DOHH2 (cell line): ENCODE results near the gene ARPC5L.
A peak's percentile ranks its signal among the peaks of the same experiment; 100 is the strongest.

Source experiments
- H3F3A ChIP-seq: fragments of 200-600 bp; sonication (generic), shearing (Covaris generic); 2 replicates; pipeline ENCODE4 v1.6.0; 2016; ENCODE audit warnings: antibody characterized with exemption, mild to moderate bottlenecking; ENCODE audit not compliant: control insufficient read depth, insufficient read depth
- H3K27ac ChIP-seq: fragments of 200-600 bp; sonication (generic); 2 replicates; pipeline ENCODE4 v1.5.1; 2014; ENCODE audit warnings: low read depth, mild to moderate bottlenecking, low read length, moderate library complexity
- H3K27me3 ChIP-seq: fragments of 200-600 bp; sonication (generic); 2 replicates; pipeline ENCODE4 v1.6.1; 2014; ENCODE audit warnings: mild to moderate bottlenecking, low read length, mixed read lengths; ENCODE audit not compliant: control insufficient read depth
- H3K36me3 ChIP-seq: fragments of 200-600 bp; sonication (generic); 2 replicates; pipeline ENCODE4 v1.6.1; 2014; ENCODE audit warnings: mild to moderate bottlenecking, low read length, moderate library complexity, mixed read lengths; ENCODE audit not compliant: control insufficient read depth
- H3K4me1 ChIP-seq: fragments of 200-600 bp; sonication (generic); 2 replicates; pipeline ENCODE4 v1.6.1; 2014; ENCODE audit warnings: mild to moderate bottlenecking, low read length, mixed read lengths; ENCODE audit not compliant: control insufficient read depth
- H3K4me2 ChIP-seq: fragments of 200-600 bp; sonication (generic); 2 replicates; pipeline ENCODE4 v1.6.0; 2014; ENCODE audit warnings: mild to moderate bottlenecking, low read length, moderate library complexity
- H3K4me3 ChIP-seq: fragments of 200-600 bp; sonication (generic); 2 replicates; pipeline ENCODE4 v1.5.1; 2014; ENCODE audit warnings: mild to moderate bottlenecking, low read length, mixed read lengths
- H3K79me2 ChIP-seq: fragments of 200-600 bp; sonication (generic); 2 replicates; pipeline ENCODE4 v1.6.1; 2014; ENCODE audit warnings: mild to moderate bottlenecking, low read length, mixed read lengths; ENCODE audit not compliant: control insufficient read depth
- H3K9me2 ChIP-seq: fragments of 200-600 bp; sonication (generic); replicated peaks from 2 replicates; pipeline ENCODE4 v1.6.1; 2014; ENCODE audit warnings: mild to moderate bottlenecking, low read length, mixed read lengths; ENCODE audit not compliant: control insufficient read depth
- H3K9me3 ChIP-seq: fragments of 200-600 bp; sonication (generic); 2 replicates; pipeline ENCODE4 v1.6.1; 2014; ENCODE audit warnings: antibody characterized with exemption, low read length, mixed read lengths; ENCODE audit not compliant: control insufficient read depth, insufficient read depth
- H4K20me1 ChIP-seq: fragments of 200-600 bp; sonication (generic); 2 replicates; pipeline ENCODE4 v1.6.0; 2014; ENCODE audit warnings: low read depth, mild to moderate bottlenecking, antibody characterized with exemption, low read length, moderate library complexity; ENCODE audit not compliant: control insufficient read depth, insufficient read depth
- EZH2phosphoT487 ChIP-seq: fragments of 200-600 bp; sonication (generic); IDR thresholded peaks from 2 replicates; pipeline ENCODE4 v1.6.1; 2017; ENCODE audit warnings: borderline replicate concordance, mild to moderate bottlenecking, antibody characterized with exemption, low read length, moderate library complexity, mixed read lengths
- TF ChIP-seq, protein P1 (sequence below): fragments of 200-600 bp; sonication (generic); IDR thresholded peaks from one replicate; pipeline ENCODE4 v1.5.1; 2014; ENCODE audit warnings: antibody characterized with exemption, mild to moderate bottlenecking, low read depth, low read length; ENCODE audit not compliant: poor library complexity, severe bottlenecking

ARPC5L gene

DNA sequence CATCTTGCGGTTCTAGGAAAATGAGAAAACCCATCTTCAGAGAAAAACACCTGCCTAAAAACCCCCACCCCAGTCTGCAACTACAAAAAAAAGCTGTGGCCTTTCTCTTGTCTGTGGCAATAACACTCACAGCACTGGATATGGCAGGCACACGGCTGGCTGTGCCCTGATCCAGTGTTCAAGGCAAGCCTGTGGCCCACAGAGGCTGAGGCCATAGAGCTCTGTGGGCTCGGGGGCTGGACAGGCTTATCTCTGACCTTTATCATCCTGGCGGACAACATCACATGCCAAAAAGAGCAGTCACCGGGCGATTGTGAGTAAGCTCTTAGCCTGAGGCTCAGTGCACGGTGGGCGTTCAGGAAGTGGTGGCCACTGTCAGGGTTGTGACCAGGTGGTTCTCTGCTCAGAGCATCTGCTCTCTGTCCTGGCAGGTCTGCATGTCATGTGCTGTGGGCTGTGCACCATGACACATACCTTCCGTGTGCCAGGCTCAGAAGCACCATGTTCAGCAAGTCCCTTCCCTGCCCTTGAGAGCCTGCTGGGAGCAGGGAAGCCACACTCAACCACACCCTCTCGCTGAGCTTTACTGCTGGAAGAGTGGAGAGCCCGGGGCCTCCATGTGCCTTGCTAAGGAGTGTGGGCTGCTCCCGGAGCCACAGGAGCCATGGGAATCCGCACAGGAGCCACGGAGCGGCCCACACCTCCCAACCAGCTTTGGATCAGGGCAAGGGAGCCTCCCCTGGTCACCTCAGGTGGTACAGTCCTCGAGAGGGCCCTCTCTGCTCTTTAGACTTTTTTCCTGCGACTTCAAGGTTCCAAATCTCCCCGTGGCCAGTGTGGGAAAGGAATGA, 43.3 kb upstream of the ARPC5L start:
- Histone ChIP-seq H3K4me3 (no peak overlapping the region), H3K36me3 (no peaks in the 10 kb centered on the region), H4K20me1 (no peaks in the 10 kb centered on the region), H3K4me1 (peaks cover 10% of the 10 kb centered on the region), H3K79me2 (no peaks in the 10 kb centered on the region), H3K9me2 (no peaks in the 10 kb centered on the region), H3F3A (no peaks in the 10 kb centered on the region), H3K27ac (no peak overlapping the region), H3K9me3 (no peaks in the 10 kb centered on the region), H3K27me3 (peaks cover 21% of the 10 kb centered on the region), H3K4me2 (peak overlapping the region; percentile 29; the same call in 1 of the 2 replicates)
- TF ChIP-seq EZH2phosphoT487: no peak
- TF ChIP-seq, protein P1, sequence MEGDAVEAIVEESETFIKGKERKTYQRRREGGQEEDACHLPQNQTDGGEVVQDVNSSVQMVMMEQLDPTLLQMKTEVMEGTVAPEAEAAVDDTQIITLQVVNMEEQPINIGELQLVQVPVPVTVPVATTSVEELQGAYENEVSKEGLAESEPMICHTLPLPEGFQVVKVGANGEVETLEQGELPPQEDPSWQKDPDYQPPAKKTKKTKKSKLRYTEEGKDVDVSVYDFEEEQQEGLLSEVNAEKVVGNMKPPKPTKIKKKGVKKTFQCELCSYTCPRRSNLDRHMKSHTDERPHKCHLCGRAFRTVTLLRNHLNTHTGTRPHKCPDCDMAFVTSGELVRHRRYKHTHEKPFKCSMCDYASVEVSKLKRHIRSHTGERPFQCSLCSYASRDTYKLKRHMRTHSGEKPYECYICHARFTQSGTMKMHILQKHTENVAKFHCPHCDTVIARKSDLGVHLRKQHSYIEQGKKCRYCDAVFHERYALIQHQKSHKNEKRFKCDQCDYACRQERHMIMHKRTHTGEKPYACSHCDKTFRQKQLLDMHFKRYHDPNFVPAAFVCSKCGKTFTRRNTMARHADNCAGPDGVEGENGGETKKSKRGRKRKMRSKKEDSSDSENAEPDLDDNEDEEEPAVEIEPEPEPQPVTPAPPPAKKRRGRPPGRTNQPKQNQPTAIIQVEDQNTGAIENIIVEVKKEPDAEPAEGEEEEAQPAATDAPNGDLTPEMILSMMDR: no peak

DNA sequence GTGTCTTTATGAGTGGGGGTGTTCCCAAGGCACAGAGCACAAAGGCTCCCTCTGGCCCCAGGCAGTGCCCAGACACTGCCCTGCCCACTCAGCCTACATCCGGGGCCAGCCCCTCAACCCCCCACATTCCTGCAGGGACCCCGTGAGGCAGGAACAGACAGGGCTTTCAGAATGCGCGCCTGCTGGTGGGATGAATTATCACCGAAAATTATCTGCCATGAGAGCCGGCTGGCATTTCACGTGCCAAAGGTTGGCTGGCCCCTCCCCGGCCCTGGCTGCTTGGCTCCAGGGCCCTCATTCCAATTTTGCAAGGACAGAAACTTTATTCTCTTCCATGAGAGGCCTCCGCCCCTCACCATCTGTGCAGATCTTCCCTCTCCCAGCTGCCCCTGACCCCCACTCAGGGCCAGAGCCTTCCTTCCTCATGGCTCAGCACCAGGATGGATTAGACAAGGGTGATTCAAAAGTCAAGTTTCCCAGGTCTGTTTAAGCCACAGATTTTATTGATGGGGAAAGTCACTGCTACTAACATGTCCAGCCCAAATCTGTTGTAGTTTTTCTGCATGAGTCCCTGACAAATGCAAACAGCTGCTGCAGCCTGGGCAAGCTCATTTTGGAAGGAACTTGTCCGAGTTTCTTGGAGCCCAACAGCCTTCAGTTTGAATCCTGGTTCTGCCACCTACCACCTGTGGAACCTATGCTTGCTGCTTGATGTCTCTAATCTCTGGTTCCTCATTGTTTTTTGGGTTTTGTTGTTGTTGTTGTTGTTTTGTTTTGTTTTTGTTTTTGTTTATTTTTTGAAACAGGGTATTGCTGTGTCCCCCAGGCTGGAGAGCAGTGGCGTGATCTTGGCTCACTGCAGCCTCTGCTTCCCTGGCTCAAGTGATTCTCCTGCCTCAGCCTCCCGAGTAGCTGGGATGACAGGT, 41.0 kb upstream of the ARPC5L start:
- no peaks in the 10 kb centered on the region for H3K9me3 ChIP-seq
- H4K20me1 ChIP-seq: no peaks in the 10 kb centered on the region
- no peaks in the 10 kb centered on the region for H3K9me2 ChIP-seq
- no peak overlapping the region for H3K27ac ChIP-seq
- no peak overlapping the region for H3K4me3 ChIP-seq
- no peaks in the 10 kb centered on the region for H3K36me3 ChIP-seq
- no peaks in the 10 kb centered on the region for H3F3A ChIP-seq
- peaks cover 27% of the 10 kb centered on the region for H3K27me3 ChIP-seq
- no peak overlapping the region for H3K4me2 ChIP-seq
- peaks cover 13% of the 10 kb centered on the region for H3K4me1 ChIP-seq
- TF ChIP-seq, protein P1: no peak
- no peak for TF ChIP-seq EZH2phosphoT487
- H3K79me2 ChIP-seq: no peaks in the 10 kb centered on the region

DNA sequence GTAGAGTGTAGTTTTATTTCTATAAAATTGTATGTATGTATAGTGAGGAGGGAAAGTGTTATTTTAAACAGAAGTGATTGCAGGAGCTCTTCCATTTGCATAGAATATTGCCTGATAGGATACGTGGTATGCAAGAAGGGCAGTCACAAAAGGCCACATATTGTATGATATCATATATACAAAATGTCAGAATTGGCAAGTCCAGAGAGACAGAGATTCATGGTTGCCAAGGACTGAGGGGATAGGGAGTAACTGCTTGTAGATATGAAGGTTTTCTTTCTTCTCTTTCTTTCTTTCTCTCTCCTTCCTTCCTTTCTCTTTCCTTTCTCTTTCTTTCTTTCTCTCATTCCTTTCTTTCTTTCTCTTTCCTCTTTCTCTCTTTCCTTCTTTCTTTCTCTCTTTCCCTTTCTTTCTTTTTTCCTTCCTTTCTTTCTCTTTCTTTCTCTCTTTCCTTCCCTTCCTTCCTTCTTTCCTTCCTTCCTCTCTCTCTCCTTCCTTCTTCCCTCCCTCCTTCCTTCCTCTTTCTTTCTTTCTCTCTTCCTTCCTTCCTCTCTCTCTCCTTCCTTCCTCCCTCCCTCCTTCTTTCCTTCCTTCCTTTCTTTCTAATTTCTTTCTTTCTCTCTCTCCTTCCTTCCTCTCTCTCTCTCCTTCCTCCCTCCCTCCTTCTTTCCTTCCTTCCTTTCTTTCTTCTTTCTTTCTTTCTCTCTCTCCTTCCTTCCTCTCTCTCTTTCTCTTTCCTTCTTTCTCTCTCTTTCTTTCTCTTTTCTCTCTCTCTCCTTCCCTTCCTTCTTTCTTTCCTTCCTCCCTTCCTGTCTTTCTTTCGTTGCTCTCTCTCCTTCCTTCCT, 33.2 kb upstream of the ARPC5L start:
- Histone ChIP-seq H3K9me2 (no peaks in the 10 kb centered on the region), H3K4me1 (peaks cover 3% of the 10 kb centered on the region; the same call in 1 of the 2 replicates), H3K36me3 (no peaks in the 10 kb centered on the region), H3K4me2 (no peak overlapping the region), H3K4me3 (no peak overlapping the region), H3K27me3 (peaks cover 11% of the 10 kb centered on the region; the same call in 1 of the 2 replicates), H3F3A (no peaks in the 10 kb centered on the region), H3K79me2 (no peaks in the 10 kb centered on the region), H3K27ac (no peak overlapping the region), H4K20me1 (no peaks in the 10 kb centered on the region), H3K9me3 (peaks cover 4% of the 10 kb centered on the region; the same call in 1 of the 2 replicates)
- TF ChIP-seq EZH2phosphoT487: no peak
- TF ChIP-seq, protein P1: no peak
